ENCODE measurements around the gene KIF26B.

- TF ChIP-seq ZNF114 (CRISPR knock-in tag; IDR thresholded peaks at IDR 0.05) (no peak), POLR2AphosphoS5 (IDR thresholded peaks at IDR 0.05; ENCODE audit: low read depth) (no peak), EZH2phosphoT487 (IDR thresholded peaks at IDR 0.05; ENCODE audit: unreplicated experiment) (no peak), EZH2 (IDR thresholded peaks at IDR 0.05; ENCODE audit: low read depth, unreplicated experiment) (no peak), CREB1 (CRISPR knock-in tag; IDR thresholded peaks at IDR 0.05; ENCODE audit: low read depth) (no peak), ZNF331 (CRISPR knock-in tag; IDR thresholded peaks at IDR 0.05; ENCODE audit: low read depth) (no peak), JUNB (IDR thresholded peaks at IDR 0.05; ENCODE audit: unreplicated experiment) (no peak), NANOG (IDR thresholded peaks at IDR 0.05; ENCODE audit: borderline replicate concordance) (no peak), ZNF462 (CRISPR knock-in tag; IDR thresholded peaks at IDR 0.05) (no peak), ETS1 (IDR thresholded peaks at IDR 0.05) (no peak), STAT1 (IDR thresholded peaks at IDR 0.05; ENCODE audit: unreplicated experiment) (no peak)
- TF ChIP-seq, protein P1, sequence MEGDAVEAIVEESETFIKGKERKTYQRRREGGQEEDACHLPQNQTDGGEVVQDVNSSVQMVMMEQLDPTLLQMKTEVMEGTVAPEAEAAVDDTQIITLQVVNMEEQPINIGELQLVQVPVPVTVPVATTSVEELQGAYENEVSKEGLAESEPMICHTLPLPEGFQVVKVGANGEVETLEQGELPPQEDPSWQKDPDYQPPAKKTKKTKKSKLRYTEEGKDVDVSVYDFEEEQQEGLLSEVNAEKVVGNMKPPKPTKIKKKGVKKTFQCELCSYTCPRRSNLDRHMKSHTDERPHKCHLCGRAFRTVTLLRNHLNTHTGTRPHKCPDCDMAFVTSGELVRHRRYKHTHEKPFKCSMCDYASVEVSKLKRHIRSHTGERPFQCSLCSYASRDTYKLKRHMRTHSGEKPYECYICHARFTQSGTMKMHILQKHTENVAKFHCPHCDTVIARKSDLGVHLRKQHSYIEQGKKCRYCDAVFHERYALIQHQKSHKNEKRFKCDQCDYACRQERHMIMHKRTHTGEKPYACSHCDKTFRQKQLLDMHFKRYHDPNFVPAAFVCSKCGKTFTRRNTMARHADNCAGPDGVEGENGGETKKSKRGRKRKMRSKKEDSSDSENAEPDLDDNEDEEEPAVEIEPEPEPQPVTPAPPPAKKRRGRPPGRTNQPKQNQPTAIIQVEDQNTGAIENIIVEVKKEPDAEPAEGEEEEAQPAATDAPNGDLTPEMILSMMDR (conservative IDR thresholded peaks at IDR 0.05; ENCODE audit: low read depth in 2 of 2): no peak
- TF ChIP-seq, protein P2, sequence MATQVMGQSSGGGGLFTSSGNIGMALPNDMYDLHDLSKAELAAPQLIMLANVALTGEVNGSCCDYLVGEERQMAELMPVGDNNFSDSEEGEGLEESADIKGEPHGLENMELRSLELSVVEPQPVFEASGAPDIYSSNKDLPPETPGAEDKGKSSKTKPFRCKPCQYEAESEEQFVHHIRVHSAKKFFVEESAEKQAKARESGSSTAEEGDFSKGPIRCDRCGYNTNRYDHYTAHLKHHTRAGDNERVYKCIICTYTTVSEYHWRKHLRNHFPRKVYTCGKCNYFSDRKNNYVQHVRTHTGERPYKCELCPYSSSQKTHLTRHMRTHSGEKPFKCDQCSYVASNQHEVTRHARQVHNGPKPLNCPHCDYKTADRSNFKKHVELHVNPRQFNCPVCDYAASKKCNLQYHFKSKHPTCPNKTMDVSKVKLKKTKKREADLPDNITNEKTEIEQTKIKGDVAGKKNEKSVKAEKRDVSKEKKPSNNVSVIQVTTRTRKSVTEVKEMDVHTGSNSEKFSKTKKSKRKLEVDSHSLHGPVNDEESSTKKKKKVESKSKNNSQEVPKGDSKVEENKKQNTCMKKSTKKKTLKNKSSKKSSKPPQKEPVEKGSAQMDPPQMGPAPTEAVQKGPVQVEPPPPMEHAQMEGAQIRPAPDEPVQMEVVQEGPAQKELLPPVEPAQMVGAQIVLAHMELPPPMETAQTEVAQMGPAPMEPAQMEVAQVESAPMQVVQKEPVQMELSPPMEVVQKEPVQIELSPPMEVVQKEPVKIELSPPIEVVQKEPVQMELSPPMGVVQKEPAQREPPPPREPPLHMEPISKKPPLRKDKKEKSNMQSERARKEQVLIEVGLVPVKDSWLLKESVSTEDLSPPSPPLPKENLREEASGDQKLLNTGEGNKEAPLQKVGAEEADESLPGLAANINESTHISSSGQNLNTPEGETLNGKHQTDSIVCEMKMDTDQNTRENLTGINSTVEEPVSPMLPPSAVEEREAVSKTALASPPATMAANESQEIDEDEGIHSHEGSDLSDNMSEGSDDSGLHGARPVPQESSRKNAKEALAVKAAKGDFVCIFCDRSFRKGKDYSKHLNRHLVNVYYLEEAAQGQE (IDR thresholded peaks at IDR 0.05; ENCODE audit: unreplicated experiment): no peak
These were observed 198.6 kb downstream of the KIF26B start for GRCh38 chr1:245353411-245353810.
